IMR-90 (cell line): ENCODE data around the gene CIZ1. TPM values are rescaled to one million over a fixed set of nuclear protein-coding genes. Genes with fewer than 3 reads are reported as not detected.

ENCODE experiments used
- ATAC-seq: fragments of 200-7000 bp; cut with Tn5 transposase; 2 replicates; pipeline ENCODE4 v1.9.1; 2020; ENCODE audit warnings: low read depth, mild to moderate bottlenecking, moderate library complexity
- BruUV-seq: library from RNA; stranded (reverse); fragments of 400-500 nt; replicated peaks from 2 replicates; lab custom pipeline; 2021; lab: Mats Ljungman, UMichigan
- CTCF ChIA-PET: fragments of 300-600 bp; formaldehyde crosslinking; extraction: SDS; loops from one replicate; lab custom pipeline; 2021; ENCODE audit warnings: antibody characterized with exemption; lab: Yijun Ruan, JAX
- POLR2A ChIA-PET: fragments of 300-600 bp; sonication (Branson Sonifier 250); formaldehyde crosslinking; loops from one replicate; lab custom pipeline; 2022; ENCODE audit warnings: antibody characterized with exemption; ENCODE audit not compliant: unreplicated experiment; lab: Charles Lee
- DNase-seq: peaks from one replicate; pipeline ENCODE4 v3.0.0; 2013
- H2AFZ ChIP-seq: replicated peaks from 2 replicates; pipeline ENCODE3; 2013; ENCODE audit warnings: low read length, mild to moderate bottlenecking; ENCODE audit not compliant: poor library complexity
- H2AK5ac ChIP-seq: 2 replicates; pipeline ENCODE4 v1.6.1; 2013; ENCODE audit warnings: low read depth, low read length, inconsistent platforms
- H2AK9ac ChIP-seq: replicated peaks from 2 replicates; pipeline ENCODE3; 2013; ENCODE audit warnings: mild to moderate bottlenecking, low read depth, low read length, moderate library complexity; ENCODE audit not compliant: poor library complexity
- H2BK120ac ChIP-seq: 2 replicates; pipeline ENCODE4 v1.6.1; 2013; ENCODE audit warnings: low read depth, low read length, inconsistent platforms
- H2BK15ac ChIP-seq: 3 replicates; pipeline ENCODE4 v1.6.1; 2013; ENCODE audit warnings: low read depth, low read length, inconsistent platforms
- H2BK20ac ChIP-seq: 2 replicates; pipeline ENCODE4 v1.6.1; 2013; ENCODE audit warnings: low read depth, mild to moderate bottlenecking, inconsistent platforms, low read length, moderate library complexity
- H2BK5ac ChIP-seq: 2 replicates; pipeline ENCODE4 v1.6.1; 2013; ENCODE audit warnings: mild to moderate bottlenecking, low read depth, low read length, inconsistent platforms; ENCODE audit not compliant: poor library complexity, severe bottlenecking
- H3K14ac ChIP-seq: replicated peaks from 2 replicates; pipeline ENCODE4 v1.6.1; 2013; ENCODE audit warnings: low read depth, low read length, inconsistent platforms
- H3K18ac ChIP-seq: 2 replicates; pipeline ENCODE4 v1.6.1; 2013; ENCODE audit warnings: low read depth, low read length, control low read depth
- H3K23ac ChIP-seq: 2 replicates; pipeline ENCODE4 v1.6.1; 2013; ENCODE audit warnings: low read depth, low read length, inconsistent platforms
- H3K27ac ChIP-seq: 2 replicates; pipeline ENCODE4 v1.5.1; 2013; ENCODE audit warnings: mild to moderate bottlenecking, control low read depth, low read length; ENCODE audit not compliant: insufficient read depth
- H3K27me3 ChIP-seq: 2 replicates; pipeline ENCODE4 v1.6.1; 2013; ENCODE audit warnings: low read length; ENCODE audit not compliant: control insufficient read depth, insufficient read depth
- H3K36me3 ChIP-seq: 2 replicates; pipeline ENCODE4 v1.6.1; 2013; ENCODE audit warnings: low read length, mixed read lengths; ENCODE audit not compliant: control insufficient read depth, insufficient read depth
- H3K4ac ChIP-seq: 2 replicates; pipeline ENCODE4 v1.6.1; 2013; ENCODE audit warnings: low read depth, low read length, inconsistent platforms
- H3K4me1 ChIP-seq: 2 replicates; pipeline ENCODE4 v1.6.1; 2013; ENCODE audit warnings: low read length, mixed read lengths; ENCODE audit not compliant: control insufficient read depth, insufficient read depth
- H3K4me2 ChIP-seq: 2 replicates; pipeline ENCODE4 v1.6.1; 2013; ENCODE audit warnings: low read depth, mild to moderate bottlenecking, control low read depth, low read length, moderate library complexity
- H3K4me3 ChIP-seq: 2 replicates; pipeline ENCODE4 v1.5.1; 2013; ENCODE audit warnings: low read depth, mild to moderate bottlenecking, control low read depth, low read length, moderate library complexity; ENCODE audit not compliant: insufficient read depth
- H3K56ac ChIP-seq: 2 replicates; pipeline ENCODE4 v1.6.1; 2013; ENCODE audit warnings: low read length, inconsistent platforms; ENCODE audit not compliant: insufficient read depth; ENCODE audit errors: extremely low read depth
- H3K79me1 ChIP-seq, 2 experiments: 2 replicates each; pipeline ENCODE4 v1.6.1; 2013; ENCODE audit warnings: low read length in 2 of 2, inconsistent platforms in 1 of 2, low read depth in 1 of 2
- H3K9ac ChIP-seq: 2 replicates; pipeline ENCODE4 v1.6.1; 2013; ENCODE audit warnings: low read depth, low read length, control low read depth
- H3K9me1 ChIP-seq: 2 replicates; pipeline ENCODE4 v1.6.1; 2013; ENCODE audit warnings: low read length, inconsistent platforms; ENCODE audit not compliant: insufficient read depth
- H3K9me3 ChIP-seq: 2 replicates; pipeline ENCODE4 v1.6.1; 2013; ENCODE audit warnings: low read length; ENCODE audit not compliant: control insufficient read depth, insufficient read depth
- H4K20me1 ChIP-seq: 2 replicates; pipeline ENCODE4 v1.6.1; 2013; ENCODE audit warnings: low read length, inconsistent platforms; ENCODE audit not compliant: insufficient read depth
- H4K5ac ChIP-seq: 2 replicates; pipeline ENCODE4 v1.6.1; 2013; ENCODE audit warnings: mild to moderate bottlenecking, low read depth, low read length, control low read depth
- H4K8ac ChIP-seq, 2 experiments: 2 replicates each; pipeline ENCODE4 v1.6.1; 2013; ENCODE audit warnings: low read depth in 2 of 2, low read length in 2 of 2, control low read depth in 1 of 2, inconsistent platforms in 1 of 2
- H4K91ac ChIP-seq: 2 replicates; pipeline ENCODE4 v1.6.1; 2013; ENCODE audit warnings: low read depth, low read length, inconsistent platforms; ENCODE audit not compliant: insufficient read depth
- BHLHE40 ChIP-seq: fragments of 150-350 bp; IDR thresholded peaks from 2 replicates; pipeline ENCODE4 v1.6.1; 2016; ENCODE audit warnings: mild to moderate bottlenecking, low read depth, low read length
- CHD1 ChIP-seq: IDR thresholded peaks from 2 replicates; pipeline ENCODE4 v1.6.1; 2012; ENCODE audit warnings: low read depth, low read length, improper control_type of control experiment
- MAFK ChIP-seq: IDR thresholded peaks from 2 replicates; pipeline ENCODE4 v1.6.1; 2012; ENCODE audit warnings: low read depth, low read length, improper control_type of control experiment
- MAZ ChIP-seq: IDR thresholded peaks from 2 replicates; pipeline ENCODE4 v1.6.1; 2012; ENCODE audit warnings: low read depth, mild to moderate bottlenecking, low read length, improper control_type of control experiment, moderate library complexity, borderline replicate concordance
- RAD21 ChIP-seq: IDR thresholded peaks from 2 replicates; pipeline ENCODE4 v1.6.1; 2012; ENCODE audit warnings: low read length, improper control_type of control experiment
- WGBS, 2 experiments: methylation state at CpG; one replicate each; pipeline versions ENCODE4 v1.1.5 to v1.1.7; 2013; ENCODE audit warnings: missing lambda C conversion rate in 2 of 2; ENCODE audit not compliant: insufficient read length in 1 of 2; ENCODE audit errors: extremely low coverage in 2 of 2; 5-methylcytosine and 5-hydroxymethylcytosine counted together
- dilution Hi-C: fragments of 300-500 bp; cut with HindIII; formaldehyde crosslinking; loops from one replicate; pipeline ENCODE4 v1.14.3; 2018; ENCODE audit warnings: low sequenced_read_pairs; ENCODE audit not compliant: unreplicated experiment
- in situ Hi-C: fragments of 300-500 bp; cut with MboI; formaldehyde crosslinking; loops from 3 replicates; pipeline ENCODE4 v1.14.3; 2019; ENCODE audit warnings: low sequenced_read_pairs, inconsistent platforms, mixed read lengths
- intact Hi-C: fragments of 100-400 bp; cut with micrococcal nuclease; formaldehyde crosslinking; loops from 2 replicates; pipeline ENCODE4 v1.10.0; 2022
- polyA plus RNA-seq, 3 experiments: library from polyadenylated mRNA; depleted of rRNA; stranded (reverse); fragments of >200 nt; gene quantifications; 2 replicates each; pipeline ENCODE4 v1.2.3, GENCODE V29; 2012; ENCODE audit warnings: low replicate concordance in 1 of 3
- total RNA-seq: library from RNA; depleted of rRNA; stranded (reverse); fragments of >200 nt; gene quantifications from 2 replicates; pipeline ENCODE4 v1.2.3, GENCODE V29; 2012

CIZ1 gene
- total and polyA plus RNA-seq, 2 of the 4 experiments (the other 2 are of a cell fraction) = 13.8 to 51.9 TPM

- no peak for TF ChIP-seq RAD21
Measured at GRCh38 chr9:128222880-128223670, 31.7 kb upstream of the CIZ1 start (continued).

- Histone ChIP-seq H3K27ac (no peak overlapping the region), H2AFZ (no peak overlapping the region), H3K9ac (no peak overlapping the region), H3K14ac (no peak overlapping the region), H3K27me3 (no peaks in the 10 kb centered on the region), H3K4ac (no peak overlapping the region), H3K56ac (no peak overlapping the region), H3K9me3 (no peaks in the 10 kb centered on the region), H3K36me3 (peaks cover 6% of the 10 kb centered on the region; the same call in 1 of the 2 replicates), H2BK15ac (no peak overlapping the region), H3K4me3 (no peak overlapping the region), H2AK5ac (no peak overlapping the region), H2AK9ac (no peak overlapping the region), H2BK5ac (no peak overlapping the region), H4K20me1 (no peaks in the 10 kb centered on the region), H3K4me2 (no peak overlapping the region), H3K4me1 (no peaks in the 10 kb centered on the region), H4K91ac (no peak overlapping the region), H2BK20ac (no peak overlapping the region), H3K18ac (no peak overlapping the region), H3K9me1 (0 out of 2 replicates have a peak, but pooled peaks cover 3% of the 10 kb centered on the region), H3K23ac (no peak overlapping the region), H4K8ac (no peak overlapping the region), H4K5ac (no peak overlapping the region), H2BK120ac (no peak overlapping the region), H3K79me1 (no peaks in the 10 kb centered on the region; a peak in 1 of 4 replicates)
- intact Hi-C loops = no loop called here
- dilution Hi-C loops = no loop called here
- WGBS, 2 experiments = 70% methylated on average over 2 of the region's 10 CpGs; no CpG with 5 or more reads in 1 of the 2 experiments
- ChIA-PET POLR2A (no interaction called here), CTCF (no interaction called here)
- BruUV-seq = no TSS peak
- TF ChIP-seq CHD1 (no peak), MAFK (no peak), BHLHE40 (no peak), MAZ (no peak), RAD21 (no peak)
- ATAC-seq (no peak), DNase-seq (no peak)
- in situ Hi-C loops = no loop called here
Measured at GRCh38 chr9:128222026-128222425, 30.7 kb upstream of the CIZ1 start.
